ENCODE measurements around the gene DNASE1. TPM values are rescaled to one million over a fixed set of nuclear protein-coding genes. Genes with fewer than 3 reads are reported as not detected.

DNASE1 gene
- total RNA-seq, 2 experiments from 2014 or later = 13.5 to 13.8 TPM

DNA sequence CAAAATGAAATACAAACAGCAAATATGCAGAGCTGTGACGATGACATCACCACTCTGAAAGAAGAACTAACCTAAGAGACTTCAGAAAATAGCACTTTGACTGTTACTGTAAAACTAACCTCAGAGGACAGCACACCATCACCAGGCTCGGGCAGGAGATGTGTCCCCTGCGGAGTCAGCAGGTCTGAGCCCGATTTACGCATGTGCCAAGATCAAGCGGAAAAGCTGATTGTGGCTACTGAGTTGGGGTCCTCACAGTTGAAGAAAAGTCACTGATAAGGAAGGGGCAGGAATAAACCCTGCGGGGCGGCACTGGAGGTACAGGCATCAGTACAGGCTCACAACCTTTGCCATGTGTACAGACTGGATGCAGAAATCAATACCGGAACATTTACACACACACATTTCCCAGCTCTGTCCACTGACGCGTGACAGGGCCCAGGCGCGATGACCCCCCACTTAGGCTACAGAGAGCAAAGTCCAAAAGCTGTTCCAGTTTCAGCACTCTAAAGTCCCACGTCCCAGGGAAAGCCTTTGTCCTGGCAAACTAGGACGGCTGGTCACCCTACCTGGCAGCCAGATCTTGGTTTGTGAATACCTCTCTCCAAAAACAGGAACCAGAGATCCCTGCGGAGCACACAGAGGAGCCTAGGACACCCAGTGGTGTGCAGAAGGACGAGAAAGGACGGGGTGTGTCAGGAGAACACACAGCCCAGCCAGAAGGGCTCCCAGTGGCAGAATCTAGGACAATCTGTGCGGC lies 41.3 kb downstream of the DNASE1 start:
- CTCF ChIA-PET = interaction anchor here (0.6 kb wide), 1 partner anchor 534 kb away, joined by 4 read pairs; no protein-coding TSS in a partner anchor
- DNase-seq = no peak
- no peak overlapping the region for H3K27ac Mint-ChIP-seq
- intact Hi-C loops (cut with micrococcal nuclease) = no loop called here
- H3K4me3 Mint-ChIP-seq = no peak overlapping the region
- peaks cover 9% of the 10 kb centered on the region for H3K4me1 Mint-ChIP-seq (ENCODE audit: low read depth)
- H3K27me3 Mint-ChIP-seq (ENCODE audit: low read depth) = no peaks in the 10 kb centered on the region
- no peaks in the 10 kb centered on the region for H3K9me3 Mint-ChIP-seq
- peaks cover 14% of the 10 kb centered on the region for H3K36me3 Mint-ChIP-seq (ENCODE audit: low read depth)

GRCh38 chr16:3696425-3697218 lies 42.1 kb downstream of the DNASE1 start:
- intact Hi-C loops (cut with micrococcal nuclease) = no loop called here
- Mint-ChIP-seq H3K27ac (no peak overlapping the region), H3K27me3 (ENCODE audit: low read depth) (no peaks in the 10 kb centered on the region), H3K9me3 (no peaks in the 10 kb centered on the region), H3K4me3 (no peak overlapping the region), H3K4me1 (ENCODE audit: low read depth) (peaks cover 8% of the 10 kb centered on the region), H3K36me3 (ENCODE audit: low read depth) (peaks cover 12% of the 10 kb centered on the region)
- DNase-seq = no peak
- CTCF ChIA-PET = interaction anchor here (0.6 kb wide), 1 partner anchor 533 kb away, joined by 4 read pairs; no protein-coding TSS in a partner anchor

GRCh38 chr16:3698941-3699340 lies 44.5 kb downstream of the DNASE1 start:
- no peak for DNase-seq
- Mint-ChIP-seq H3K36me3 (ENCODE audit: low read depth) (peaks cover 12% of the 10 kb centered on the region), H3K9me3 (no peaks in the 10 kb centered on the region), H3K27ac (no peak overlapping the region), H3K27me3 (ENCODE audit: low read depth) (no peaks in the 10 kb centered on the region), H3K4me1 (ENCODE audit: low read depth) (peaks cover 8% of the 10 kb centered on the region), H3K4me3 (no peak overlapping the region)
- CTCF ChIA-PET = no interaction called here
- intact Hi-C loops (cut with micrococcal nuclease) = no loop called here

DNA sequence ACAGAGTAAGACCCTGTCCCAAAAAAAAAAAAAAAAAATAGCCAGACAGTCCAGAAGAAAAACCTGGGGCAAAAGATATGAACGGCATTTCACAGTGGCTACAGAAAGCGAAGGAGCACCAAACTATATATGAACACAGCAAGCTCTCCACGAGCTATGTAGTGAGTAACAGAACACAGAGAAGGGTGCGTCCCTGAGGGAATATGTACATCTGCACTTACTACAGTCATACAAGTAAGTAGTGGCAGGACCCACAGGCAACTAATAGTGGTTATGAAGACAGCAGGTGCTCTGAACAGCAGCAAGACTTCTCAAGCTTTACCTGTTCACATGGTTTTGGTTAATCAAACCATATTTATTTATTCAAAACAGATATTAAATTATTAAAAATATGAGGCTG lies 47.0 kb downstream of the DNASE1 start:
- Mint-ChIP-seq H3K36me3 (ENCODE audit: low read depth) (peaks cover 9% of the 10 kb centered on the region), H3K9me3 (no peaks in the 10 kb centered on the region), H3K27ac (no peak overlapping the region), H3K4me1 (ENCODE audit: low read depth) (peaks cover 8% of the 10 kb centered on the region), H3K27me3 (ENCODE audit: low read depth) (no peaks in the 10 kb centered on the region), H3K4me3 (no peak overlapping the region)
- CTCF ChIA-PET = interaction anchor here (3.0 kb wide), 1 partner anchor 10 kb away, joined by 15 read pairs; no protein-coding TSS in a partner anchor
- DNase-seq = no peak
- intact Hi-C loops (cut with micrococcal nuclease) = no loop called here

- CTCF ChIA-PET = interaction anchor here (3.0 kb wide), 1 partner anchor 11 kb away, joined by 15 read pairs; no protein-coding TSS in a partner anchor
- intact Hi-C loops (cut with micrococcal nuclease) = no loop called here
Measured at GRCh38 chr16:3702082-3702481, 47.6 kb downstream of the DNASE1 start.

DNA sequence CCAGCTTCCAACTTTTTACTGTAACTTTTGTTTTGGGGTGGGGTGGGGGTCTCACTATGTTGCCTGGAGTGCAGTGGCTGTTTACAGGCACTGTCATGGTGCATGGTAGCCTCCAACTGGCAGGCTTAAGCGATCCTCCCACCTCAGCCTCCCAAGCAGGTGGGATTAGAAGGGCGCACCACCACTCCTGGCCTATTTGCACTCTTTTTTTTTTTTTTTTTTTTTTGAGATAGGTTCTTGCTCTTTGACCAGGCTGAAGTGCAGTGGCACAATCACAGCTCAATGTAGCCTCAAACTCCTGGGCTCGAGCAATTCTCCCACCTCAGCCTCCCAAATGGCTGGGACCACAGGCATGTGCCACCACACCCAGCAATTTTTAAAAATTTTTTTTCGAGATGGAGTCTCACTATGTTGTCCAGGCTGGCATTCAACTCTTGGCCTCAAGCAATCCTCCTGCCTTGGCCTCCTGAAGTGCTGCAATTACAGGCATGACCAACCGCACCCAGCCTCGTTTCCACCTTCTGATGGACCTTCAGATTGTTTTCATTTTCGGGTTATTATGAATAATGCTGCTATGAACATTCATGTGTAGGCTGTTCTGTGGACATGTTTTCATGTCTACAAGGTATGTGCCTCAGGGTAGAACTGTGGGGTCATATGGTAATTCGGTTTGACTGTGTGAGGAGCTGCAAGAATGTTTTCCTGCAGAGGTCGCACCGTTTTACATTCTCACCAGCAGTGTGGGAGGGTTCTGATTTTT lies 51.9 kb downstream of the DNASE1 start:
- DNase-seq = no peak
- Mint-ChIP-seq H3K4me3 (no peak overlapping the region), H3K9me3 (no peaks in the 10 kb centered on the region), H3K4me1 (ENCODE audit: low read depth) (peaks cover 6% of the 10 kb centered on the region), H3K36me3 (ENCODE audit: low read depth) (peaks cover 16% of the 10 kb centered on the region), H3K27me3 (ENCODE audit: low read depth) (no peaks in the 10 kb centered on the region), H3K27ac (no peak overlapping the region)
- intact Hi-C loops (cut with micrococcal nuclease) = no loop called here
- CTCF ChIA-PET = interaction anchor here (0.7 kb wide), 1 partner anchor 611 kb away, joined by 4 read pairs; no protein-coding TSS in a partner anchor

More at GRCh38 chr16:3702082-3702481, 47.6 kb downstream of the DNASE1 start:
- Mint-ChIP-seq H3K27ac (no peak overlapping the region), H3K4me3 (no peak overlapping the region), H3K9me3 (no peaks in the 10 kb centered on the region), H3K27me3 (ENCODE audit: low read depth) (no peaks in the 10 kb centered on the region), H3K4me1 (ENCODE audit: low read depth) (peaks cover 8% of the 10 kb centered on the region), H3K36me3 (ENCODE audit: low read depth) (peaks cover 12% of the 10 kb centered on the region)
- no peak for DNase-seq

Other genes with a start within 250 kb of the DNASE1 start
- gene ZNF597, start 211.2 kb upstream of the DNASE1 start, total RNA-seq = 1 to 10 TPM; 1.1 TPM
- gene NAA60, start 211.0 kb upstream of the DNASE1 start, total RNA-seq = 10 to 100 TPM; 20.0 to 27.1 TPM
- not detected for gene C16orf90, start 159.2 kb upstream of the DNASE1 start, total RNA-seq
- gene CLUAP1, start 153.7 kb upstream of the DNASE1 start, total RNA-seq = 10 to 100 TPM; 12.1 to 13.9 TPM
- gene NLRC3, start 77.3 kb upstream of the DNASE1 start, total RNA-seq = 10 to 100 TPM; 14.4 TPM
- 10 to 100 TPM; 14.0 to 14.1 TPM for gene SLX4, start 43.1 kb upstream of the DNASE1 start, total RNA-seq
- gene TRAP1, start 62.8 kb downstream of the DNASE1 start, total RNA-seq = 100 to 1,000 TPM; 384 to 396 TPM
- 10 to 100 TPM; 29.9 to 33.0 TPM for gene CREBBP, start 226.0 kb downstream of the DNASE1 start, total RNA-seq